IPS DF 4.7 (cell line): ENCODE results near the gene TM9SF3.
"Not testable (repeated sequence)": the region's sequence is repeated elsewhere in the genome, so short reads cannot be mapped to it uniquely, and the experiment has no call there.

Experiments used
- DNase-seq: peaks from one replicate; pipeline ENCODE4 v3.0.0-alpha.2; 2013; ENCODE audit warnings: low spot score; ENCODE audit errors: extremely low read depth

The TM9SF3 gene

DNA sequence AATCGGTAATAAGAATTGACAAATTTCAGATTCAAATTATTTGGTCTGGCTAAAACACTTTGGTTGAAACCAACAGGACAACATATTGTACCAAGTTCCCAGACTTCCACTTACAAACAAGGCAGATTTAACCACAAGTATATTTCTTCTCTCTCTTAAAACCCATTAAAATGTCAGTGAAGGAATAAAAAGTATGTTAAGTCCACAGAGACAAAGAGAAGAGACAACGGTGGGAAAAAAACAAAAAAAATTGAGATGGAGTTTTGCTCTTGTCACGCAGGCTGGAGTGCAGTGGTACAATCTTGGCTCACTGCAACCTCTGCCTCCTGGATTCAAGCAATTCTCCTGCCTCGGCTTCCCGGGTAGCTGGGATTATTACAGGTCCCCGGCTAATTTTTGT lies 16.3 kb downstream of the TM9SF3 start:
- DNase-seq = no peak

DNA sequence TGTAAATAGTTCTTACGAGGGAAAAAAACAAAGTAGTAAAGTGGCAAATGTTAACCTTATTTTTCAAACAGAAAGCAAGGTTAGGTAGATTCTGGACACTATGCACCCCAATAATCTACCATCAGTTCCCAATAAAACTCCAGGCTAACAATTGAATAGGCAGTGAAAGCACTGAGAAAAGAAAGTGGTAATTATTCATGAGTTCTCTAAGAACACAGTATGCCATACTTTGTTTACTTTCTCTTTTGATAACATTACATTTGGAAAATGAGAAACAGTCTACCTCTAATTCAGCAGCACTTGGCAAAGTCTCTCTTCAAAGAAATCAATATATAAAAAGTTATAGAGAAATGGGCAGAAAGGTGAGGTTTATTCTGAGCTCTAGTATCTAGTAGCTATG lies 18.4 kb downstream of the TM9SF3 start:
- DNase-seq = no peak

DNA sequence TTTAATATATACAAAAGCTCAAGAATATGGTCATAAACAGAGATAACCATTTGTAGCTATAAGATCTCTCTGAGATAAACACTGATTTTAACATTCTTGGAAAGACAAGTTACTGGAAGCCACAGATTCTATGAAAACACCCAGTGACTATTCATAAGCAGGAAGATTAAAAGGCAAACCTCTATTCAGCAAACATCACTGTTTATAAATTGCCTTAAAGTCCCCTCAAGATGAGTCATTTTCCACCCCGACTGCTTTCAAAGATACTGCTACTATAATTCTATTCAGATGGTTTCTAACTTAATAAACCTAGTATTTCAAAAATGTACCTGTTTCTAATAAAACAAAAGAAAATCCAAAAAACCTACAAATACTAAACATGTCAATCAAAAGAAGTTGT lies 21.0 kb downstream of the TM9SF3 start:
- DNase-seq = no peak

DNA sequence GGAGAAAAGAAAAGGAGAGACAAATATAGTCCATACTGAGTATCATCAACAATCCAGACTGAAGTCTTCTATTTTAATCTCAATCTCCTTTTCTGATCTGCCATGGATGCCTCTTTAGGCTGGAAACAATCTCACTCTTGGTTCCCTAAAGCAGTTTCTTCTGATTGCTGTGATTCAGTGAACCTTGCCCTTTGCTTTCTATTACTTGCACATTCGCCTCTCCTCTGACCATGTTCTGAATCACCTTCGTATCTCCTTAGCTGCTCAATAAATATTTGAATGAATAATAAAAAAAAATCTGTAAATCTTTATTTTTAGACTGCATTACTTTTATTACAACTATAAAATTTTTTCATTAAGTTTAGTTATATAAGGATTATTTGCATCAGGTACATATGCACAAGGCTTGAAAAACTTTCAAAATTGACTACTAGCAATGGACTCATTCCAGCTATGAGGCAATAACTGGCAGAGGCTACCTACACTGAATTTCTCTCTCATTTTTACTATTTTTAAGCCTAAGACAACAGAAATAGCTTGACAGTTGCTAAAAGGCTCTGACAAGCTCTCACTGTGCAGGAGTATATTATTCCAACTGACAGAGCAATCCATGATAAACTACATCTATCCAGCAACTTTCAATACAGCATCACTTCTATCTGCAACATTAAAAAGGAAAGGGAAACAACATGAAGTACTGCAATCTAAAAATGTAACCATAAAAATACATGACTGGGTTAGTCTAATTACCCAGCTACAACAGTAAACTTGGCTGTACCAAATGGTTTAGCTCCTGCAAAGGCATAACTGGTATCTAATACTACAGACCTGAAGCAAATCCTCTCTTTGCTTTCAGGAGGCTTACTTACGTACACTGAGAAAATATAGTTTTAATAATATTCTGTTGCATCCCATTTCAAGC lies 25.6 kb downstream of the TM9SF3 start:
- DNase-seq = no peak

DNA sequence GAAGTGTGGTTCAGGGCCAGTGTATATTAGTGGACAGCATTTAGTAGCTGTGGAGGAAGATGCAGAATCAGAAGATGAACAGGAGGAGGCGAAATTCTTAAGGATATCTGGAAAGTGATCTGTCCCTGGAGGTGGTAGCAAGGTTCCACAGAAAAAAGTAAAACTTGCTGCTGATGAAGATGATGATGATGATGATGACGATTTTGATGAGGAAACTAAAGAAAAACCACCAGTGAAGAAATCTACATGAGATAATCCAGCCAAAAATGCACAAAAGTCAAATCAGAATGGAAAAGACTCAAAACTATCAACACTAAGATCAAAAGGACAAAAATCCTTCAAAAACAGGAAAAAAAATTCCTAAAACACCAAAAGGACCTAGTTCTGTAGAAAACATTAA lies 26.3 kb downstream of the TM9SF3 start:
- no peak for DNase-seq

DNA sequence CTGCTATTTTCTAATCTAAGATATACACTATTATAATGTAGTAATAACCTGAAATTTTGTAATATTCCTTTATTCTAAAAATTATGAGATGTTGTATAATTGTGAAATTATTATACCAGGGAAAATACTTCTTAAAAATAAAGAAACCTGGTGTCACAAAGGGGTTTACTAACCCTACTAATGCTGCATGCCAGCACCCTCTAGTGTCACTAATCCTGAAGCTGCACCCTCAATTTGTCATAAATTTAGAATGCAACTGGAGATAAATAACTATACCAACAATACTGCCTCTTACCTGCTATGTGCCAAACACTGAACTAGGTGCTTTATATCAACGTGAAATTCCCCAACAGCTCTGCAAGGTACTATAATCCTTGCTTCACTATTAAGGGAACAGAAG lies 30.8 kb downstream of the TM9SF3 start:
- no peak for DNase-seq

DNA sequence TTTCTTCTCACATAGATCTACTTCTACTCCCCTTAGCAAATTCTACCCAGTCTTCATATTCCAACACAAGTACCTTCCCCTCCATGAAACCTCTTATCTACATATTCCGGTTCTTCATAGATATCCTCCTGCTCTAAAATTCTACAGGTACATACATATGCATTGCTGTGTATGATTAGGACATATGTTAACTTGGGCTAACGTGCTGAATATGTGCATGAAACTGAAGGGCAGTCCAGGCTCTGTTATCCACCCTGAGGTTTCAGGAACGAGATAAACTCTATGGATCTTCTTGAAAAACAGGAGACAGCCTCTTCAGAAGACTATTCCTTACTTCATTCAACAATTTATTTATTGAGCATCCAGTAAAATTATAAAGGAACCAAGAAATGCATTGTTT lies 31.5 kb downstream of the TM9SF3 start:
- DNase-seq = no peak

DNA sequence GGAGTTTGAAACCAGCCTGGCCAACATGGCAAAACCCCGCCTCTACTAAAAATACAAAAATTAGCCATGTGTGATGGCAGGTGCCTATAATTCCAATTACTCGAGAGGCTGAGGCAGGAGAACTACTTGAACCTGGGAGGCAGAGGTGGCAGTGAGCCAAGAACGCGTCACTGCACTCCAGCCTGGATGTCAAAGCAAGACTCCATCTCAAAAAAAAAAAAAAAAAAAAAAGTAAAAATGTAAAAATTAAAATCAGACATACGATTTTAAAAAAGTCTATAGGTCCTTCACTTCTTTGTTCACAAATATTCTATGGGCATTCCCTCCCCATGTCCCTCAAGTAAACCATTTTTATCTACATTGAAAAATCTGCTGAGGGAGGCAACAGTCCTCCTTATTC lies 38.2 kb downstream of the TM9SF3 start:
- no peak for DNase-seq

DNA sequence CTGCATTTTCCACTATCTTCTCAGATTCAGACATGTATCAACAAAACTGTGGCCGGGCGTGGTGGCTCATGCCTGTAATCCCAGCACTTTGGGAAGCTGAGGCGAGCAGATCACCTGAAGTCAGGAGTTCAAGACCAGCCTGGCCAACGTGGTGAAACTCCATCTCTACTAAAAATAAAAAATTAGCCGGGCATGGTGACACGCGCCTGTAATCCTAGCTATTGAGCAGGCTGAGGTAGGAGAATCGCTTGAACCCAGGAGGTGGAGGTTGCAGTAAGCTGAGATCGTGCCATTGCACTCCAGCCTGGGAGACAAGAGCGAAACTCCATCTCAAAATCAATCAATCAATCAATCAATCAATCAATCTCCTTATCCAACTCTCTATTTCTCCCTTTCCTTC lies 41.3 kb downstream of the TM9SF3 start:
- DNase-seq = not testable (repeated sequence)

DNA sequence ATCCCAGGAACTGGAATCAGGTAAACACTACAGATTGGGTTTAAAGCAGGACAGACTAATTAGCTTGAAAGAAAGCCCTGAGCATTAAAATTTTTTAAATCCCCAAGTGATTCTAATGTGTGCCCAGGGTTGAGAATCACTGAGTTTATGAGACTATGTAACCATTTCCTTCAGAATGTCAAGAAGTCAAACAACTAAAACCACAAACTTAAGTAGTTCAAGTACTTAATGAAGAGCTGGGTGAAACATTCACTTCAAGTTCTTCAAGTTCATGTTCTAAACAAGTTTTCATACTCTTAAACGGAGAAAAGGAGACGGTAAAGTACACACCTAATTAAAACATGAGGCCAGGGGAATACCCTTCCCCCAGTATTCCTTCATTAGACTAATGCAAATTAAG lies 44.9 kb downstream of the TM9SF3 start:
- no peak for DNase-seq

DNA sequence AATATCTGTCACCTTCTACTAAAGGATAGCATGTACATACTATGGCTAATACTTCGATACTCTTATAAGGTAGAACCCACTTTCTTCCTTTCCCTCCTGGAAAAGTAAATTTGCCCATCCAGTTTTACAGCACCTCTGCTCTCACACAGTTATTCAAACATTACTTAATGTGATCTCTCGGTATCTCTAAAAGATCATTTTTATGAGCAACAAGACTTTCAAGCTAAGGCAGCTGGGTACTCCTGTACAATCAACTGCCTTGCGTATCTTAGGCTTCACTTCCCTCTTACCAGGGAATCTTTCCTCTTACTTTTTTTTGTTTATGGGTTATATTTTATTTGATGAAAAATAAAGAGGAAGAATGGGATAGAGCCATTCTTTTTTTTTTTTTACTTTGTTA lies 46.6 kb downstream of the TM9SF3 start:
- DNase-seq = no peak

DNA sequence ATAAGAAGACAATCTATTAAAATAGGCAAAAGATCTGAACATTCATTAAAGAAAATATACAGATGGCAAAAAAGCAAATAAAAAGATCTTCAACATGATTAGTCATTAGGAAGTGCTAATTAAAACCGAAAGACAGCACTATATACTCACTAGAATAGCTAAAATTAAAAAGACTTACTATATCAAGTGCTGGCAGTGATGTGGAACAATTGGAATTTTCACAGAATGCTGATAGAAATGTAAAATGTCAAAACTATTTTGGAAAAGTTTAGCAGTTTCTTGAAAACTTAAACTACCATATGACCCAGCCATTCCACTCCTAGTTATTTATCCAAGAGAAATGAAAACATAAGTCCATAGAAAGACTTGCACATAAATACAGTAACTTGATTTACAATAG lies 48.1 kb downstream of the TM9SF3 start:
- no peak for DNase-seq

DNA sequence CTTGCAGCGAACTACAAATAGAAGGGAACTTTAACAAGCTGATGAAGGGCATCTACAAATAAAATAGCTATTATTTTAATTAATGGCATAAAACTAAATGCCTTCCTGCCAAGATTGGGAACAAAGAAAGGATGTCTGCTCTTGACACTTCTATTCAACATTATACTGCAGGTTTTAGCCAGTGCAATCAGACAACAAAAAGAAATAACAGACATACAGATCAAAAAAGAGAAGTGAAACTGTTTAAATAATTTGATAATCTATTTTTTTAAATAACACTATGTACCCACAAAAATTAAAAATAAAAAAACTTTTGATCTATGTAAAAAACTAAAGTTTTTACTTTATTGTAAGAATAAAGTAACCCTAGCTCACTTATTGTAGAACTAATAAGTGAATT lies 50.7 kb downstream of the TM9SF3 start:
- DNase-seq = no peak

DNA sequence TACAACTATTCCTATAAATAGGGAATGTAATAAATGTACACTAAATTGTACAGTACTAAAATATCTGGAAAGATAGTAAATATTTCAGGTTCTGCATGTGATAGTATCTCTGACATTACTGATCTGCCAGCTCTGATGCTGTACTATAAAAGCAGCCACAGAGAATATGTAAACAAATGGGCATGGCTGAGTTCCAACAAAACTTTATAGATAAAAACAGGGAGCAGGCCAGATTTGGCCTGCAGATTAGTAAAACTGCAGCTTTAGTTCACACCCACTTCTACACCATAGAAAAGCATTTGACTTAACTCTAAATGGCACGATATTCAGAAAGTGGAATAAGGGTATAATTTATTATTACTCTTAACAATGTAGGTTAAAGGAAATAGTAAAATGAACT lies 54.3 kb downstream of the TM9SF3 start:
- DNase-seq = no peak

DNA sequence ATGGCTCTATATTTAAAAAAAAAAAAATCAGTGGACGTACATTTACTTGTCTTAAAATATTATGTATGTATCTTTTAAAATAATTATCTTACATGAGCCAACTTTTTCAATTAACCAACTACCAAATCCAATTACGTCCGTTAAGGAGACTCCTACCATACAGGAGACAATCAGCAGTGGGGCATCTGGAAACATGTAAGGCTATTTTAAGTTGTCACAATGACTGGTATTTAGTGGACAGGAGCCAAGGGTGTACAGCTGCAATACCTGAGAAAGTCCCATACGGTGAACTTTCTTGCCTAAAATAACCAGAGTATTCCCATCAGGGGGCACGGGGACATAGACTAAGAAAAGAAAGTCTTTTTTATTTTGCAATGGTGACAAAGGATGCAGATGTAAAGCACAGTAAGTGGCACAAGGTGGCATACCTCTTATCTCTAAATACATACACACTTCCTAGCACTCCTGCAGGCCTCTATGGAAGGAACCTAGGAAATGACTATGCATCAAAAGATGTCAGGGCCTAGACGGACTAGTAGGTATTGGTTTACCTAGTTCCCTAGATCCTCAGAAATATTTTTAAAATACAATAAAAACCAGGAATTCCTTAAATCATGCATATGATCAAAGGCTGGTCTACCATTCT lies 57.1 kb downstream of the TM9SF3 start:
- DNase-seq = no peak

DNA sequence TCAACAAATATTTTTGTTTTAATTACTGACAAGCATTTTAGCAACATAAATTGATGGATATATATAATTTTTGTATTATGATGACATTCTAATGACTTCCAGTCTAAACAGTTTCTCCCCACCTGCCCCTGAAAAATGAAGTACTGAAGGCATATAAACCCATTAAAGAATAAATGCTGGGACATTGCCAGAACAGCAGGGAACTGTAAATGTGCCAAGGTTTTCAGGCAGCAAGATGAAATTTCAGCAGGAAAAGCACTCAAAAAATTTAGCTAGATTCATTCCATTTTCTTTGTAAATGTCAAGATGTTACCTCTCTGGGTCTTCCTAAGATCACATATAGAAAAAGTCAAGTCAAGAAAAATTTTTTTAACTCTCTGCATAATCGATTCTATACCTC lies 62.1 kb downstream of the TM9SF3 start:
- DNase-seq = no peak

DNA sequence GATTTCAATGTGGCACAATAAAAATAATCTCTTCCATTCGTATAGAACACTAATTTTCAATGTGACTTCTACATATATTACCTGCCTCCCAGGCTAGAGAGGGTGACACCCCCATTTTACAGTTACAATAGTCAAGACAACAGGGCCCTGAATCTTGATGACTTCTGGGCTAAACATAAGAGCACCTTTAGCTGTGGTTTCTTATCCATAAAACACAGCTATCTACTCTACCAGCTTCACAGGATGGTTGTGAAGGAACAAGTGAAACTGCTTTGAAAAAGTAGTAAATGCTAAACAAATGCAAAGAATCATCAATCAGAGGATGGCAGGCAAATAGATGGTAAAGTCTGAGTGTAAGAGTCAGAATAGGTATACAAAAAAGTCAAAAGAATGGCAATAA lies 69.5 kb downstream of the TM9SF3 start:
- DNase-seq = no peak

DNA sequence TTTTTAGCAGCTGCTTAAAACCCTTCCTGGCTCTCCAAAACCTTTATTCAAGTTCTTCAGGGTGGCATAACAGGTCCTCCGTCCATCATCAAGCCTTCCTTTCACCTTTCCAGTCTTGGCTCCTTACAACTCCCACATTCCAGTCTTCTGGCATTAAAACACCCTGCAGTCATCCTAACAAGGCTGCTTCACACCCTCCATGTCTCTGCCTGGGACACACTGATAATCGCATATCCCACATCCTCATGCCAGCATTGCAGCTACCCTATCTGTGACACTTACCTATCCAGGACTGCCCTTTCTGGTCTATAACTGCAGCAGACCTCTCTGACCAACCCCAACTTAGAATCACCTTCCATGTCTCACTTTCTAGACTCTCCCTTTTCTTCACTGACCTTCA lies 70.5 kb downstream of the TM9SF3 start:
- no peak for DNase-seq

DNA sequence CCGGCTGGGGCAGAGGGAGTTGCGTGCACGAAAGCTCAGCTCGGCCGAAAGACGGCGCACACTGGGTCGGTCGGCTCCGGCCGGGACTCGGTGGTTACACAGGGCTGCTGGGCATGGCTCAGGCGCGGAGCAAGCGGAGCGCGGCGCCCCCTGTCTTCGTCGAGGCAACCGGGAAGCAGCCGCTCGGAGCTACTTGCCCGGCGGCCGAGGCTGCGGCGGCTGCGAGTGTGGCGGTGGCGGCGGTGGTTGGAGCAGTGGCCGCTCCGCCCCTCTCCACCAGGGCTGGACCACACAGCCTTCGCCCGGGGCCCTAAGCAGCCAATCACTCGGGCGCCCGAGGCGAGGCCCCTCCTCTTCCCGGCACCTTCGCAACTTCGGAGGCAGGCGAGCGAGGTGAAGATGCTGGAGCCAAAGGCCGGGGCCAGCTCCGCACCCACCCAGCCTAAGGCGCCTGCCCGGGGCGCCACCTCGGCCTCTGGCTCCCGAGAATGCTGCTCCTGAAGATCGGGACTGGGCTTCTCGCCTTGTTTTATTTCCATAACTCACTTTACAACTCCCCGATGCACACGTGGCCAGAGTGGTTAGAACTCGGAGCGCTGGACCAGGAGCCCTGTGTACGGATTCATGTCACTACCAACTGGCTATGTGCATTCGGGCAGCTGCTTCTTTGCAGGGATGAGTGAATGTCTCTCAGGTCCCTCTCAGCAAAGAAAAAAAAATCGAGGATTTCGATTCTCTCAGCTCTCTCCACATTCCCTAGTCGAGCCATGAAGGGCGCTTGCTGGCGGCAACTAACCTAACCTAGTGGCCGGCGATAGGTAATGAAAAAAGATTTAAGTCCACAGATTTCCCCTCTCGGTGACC lies 72.9 kb downstream of the TM9SF3 start, which contains the start of gene TLL2:
TLL2 (minus strand) TSS at position 229 of the 864 bp plus-strand sequence. CDS start 241 bp downstream, outside the sequence.
- DNase-seq = no peak

DNA sequence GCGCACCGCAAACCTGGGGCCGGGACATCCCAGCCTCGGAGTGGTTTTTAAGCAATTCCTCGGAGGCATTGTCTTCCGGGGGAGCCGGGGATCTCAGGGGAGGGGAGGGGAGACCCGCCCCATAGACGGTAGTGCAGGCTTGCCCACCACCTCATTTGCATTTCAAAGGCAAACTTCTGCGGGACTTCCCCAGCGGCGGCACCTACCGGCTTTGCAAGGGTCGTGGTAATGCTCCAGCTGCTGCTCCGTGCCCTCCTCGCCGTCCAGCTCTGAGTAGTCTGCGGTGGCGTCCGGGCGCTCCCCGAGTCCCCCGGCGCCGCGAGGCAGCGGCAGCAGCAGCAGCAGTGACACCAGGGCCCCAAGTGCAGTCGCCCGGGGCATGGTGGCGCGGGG lies 73.5 kb downstream of the TM9SF3 start:
- DNase-seq = no peak

DNA sequence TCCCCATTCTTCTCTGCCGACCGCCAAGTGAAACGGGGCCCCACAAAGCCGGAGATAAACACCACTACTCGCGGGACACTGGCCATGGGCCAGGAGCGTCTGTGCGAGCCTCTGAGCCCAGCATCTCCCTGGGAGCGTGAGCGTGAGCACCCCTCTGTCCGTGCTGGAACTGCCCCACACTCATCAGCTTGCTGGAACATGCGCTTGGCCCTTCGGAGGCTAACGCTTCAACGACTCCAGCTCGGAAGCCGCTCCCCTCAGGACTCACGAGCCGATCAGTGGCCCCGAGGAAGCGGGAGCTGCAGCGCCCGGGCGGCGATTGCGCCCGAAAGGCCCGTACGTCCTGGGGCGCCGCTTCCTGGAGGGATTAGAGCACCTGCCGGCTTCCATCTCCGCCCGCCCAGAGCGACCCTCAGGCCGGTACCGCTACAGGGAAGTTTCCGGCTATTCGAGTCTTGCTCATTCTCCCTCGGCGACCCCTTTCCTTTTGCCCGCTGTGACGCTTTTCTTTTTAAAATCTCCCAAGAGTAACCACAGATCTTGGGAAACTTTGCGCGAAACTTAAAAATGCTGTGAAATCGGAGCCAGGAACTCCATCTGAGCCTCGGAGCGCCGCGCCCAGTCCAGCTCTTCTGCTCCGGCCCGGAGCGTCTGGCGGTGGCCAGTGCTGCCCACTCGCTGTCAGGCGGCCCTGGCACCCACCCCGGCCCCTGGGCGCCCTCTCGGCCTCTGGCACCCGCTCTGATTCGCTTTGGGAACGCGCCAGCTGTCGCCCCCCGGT lies 74.1 kb downstream of the TM9SF3 start:
- DNase-seq = no peak
